Esophagus squamous epithelium (tissue), 5 donors: ENCODE measurements around the gene STAB1. TPM values are rescaled to one million over a fixed set of nuclear protein-coding genes. Genes with fewer than 3 reads are reported as not detected.

Source experiments
- DNase-seq: peaks from one replicate; lab custom pipeline; 2025; lab: John Stamatoyannopoulos, UW
- H3K27ac ChIP-seq, 4 donors: fragments of 200-600 bp; sonication (generic); one replicate each; pipeline ENCODE4 v1.5.1; 2016 to 2019; ENCODE audit warnings: mild to moderate bottlenecking in 1 of 4
- H3K27me3 ChIP-seq, 4 donors: fragments of 200-600 bp; sonication (generic); 1 replicate in 3 of 4; 2 replicates in 1 of 4; pipeline versions ENCODE4 v1.5.1 to v1.6.0; 2017 to 2021; ENCODE audit warnings: antibody characterized with exemption in 1 of 4
- H3K36me3 ChIP-seq, 3 donors: fragments of 200-600 bp; sonication (generic); one replicate each; pipeline ENCODE4 v1.5.1; 2016 to 2019
- H3K4me1 ChIP-seq, 3 donors: fragments of 200-600 bp; sonication (generic); one replicate each; pipeline ENCODE4 v1.5.1; 2017 to 2019
- H3K4me3 ChIP-seq, 4 donors: fragments of 200-600 bp; sonication (generic); 1 replicate in 3 of 4; 2 replicates in 1 of 4; pipeline ENCODE4 v1.5.1; 2016 to 2019; ENCODE audit warnings: mild to moderate bottlenecking in 2 of 4, moderate library complexity in 1 of 4
- H3K9me3 ChIP-seq, 3 donors: fragments of 200-600 bp; sonication (generic); one replicate each; pipeline ENCODE4 v1.5.1; 2016 to 2019
- CTCF ChIP-seq, 6 experiments: fragments of 450-650 bp in 4 of 6; fragments of 200-600 bp in 2 of 6; sonication (generic) in 2 of 6; IDR thresholded peaks; one replicate each; pipeline ENCODE4 v1.5.1; 2016 to 2019; ENCODE audit warnings: antibody characterized with exemption in 6 of 6, mild to moderate bottlenecking in 4 of 6, moderate library complexity in 4 of 6
- POLR2A ChIP-seq, 4 donors: fragments of 450-650 bp; IDR thresholded peaks; one replicate each; pipeline ENCODE4 v1.6.1; 2017; ENCODE audit warnings: antibody characterized with exemption in 4 of 4, mild to moderate bottlenecking in 4 of 4, moderate library complexity in 3 of 4
- whole genome bisulfite sequencing, 2 donors: methylation state at CpG; one replicate each; pipeline ENCODE4 v1.1.5; 2018; 5-methylcytosine and 5-hydroxymethylcytosine counted together
- intact Hi-C: fragments of 100-400 bp; cut with DNase I; formaldehyde crosslinking; loops from one replicate; pipeline ENCODE4 v1.15.0; 2022
- total RNA-seq, 4 donors: library from RNA; depleted of rRNA; stranded (reverse); fragments of >200 nt; gene quantifications; one replicate each; pipeline ENCODE4 v1.1.0, GENCODE V29; 2016
- donor health status: DM: yes; HTN: yes; CAD: no.

STAB1 gene
- total RNA-seq, 4 donors from 2014 or later: 5.6 to 69.4 (median 32.3) TPM

- Histone ChIP-seq H3K27me3 (no peaks in the 10 kb centered on the region), H3K4me3 (no peak overlapping the region), H3K27ac (peak overlapping the region in 2 of 4 donors; percentile 88 to 90), H3K4me1 (peaks cover 51 to 92% (median 53%) of the 10 kb centered on the region in 3 donors), H3K9me3 (no peaks in the 10 kb centered on the region), H3K36me3 (peaks cover 6 to 45% (median 19%) of the 10 kb centered on the region in 3 donors)
- intact Hi-C loops: no loop called here
- WGBS, 2 donors: 90 to 95% methylated on average over 5 to 6 of the region's 18 CpGs
- no peak for DNase-seq
- TF ChIP-seq CTCF (IDR thresholded peaks at IDR 0.05) (no peak), POLR2A (IDR thresholded peaks at IDR 0.05) (no peak)
Measured at GRCh38 chr3:52527732-52528585, 32.8 kb downstream of the STAB1 start.

- WGBS, 2 donors: 94 to 95% methylated on average over 15 to 16 of the region's 25 CpGs
- TF ChIP-seq POLR2A (IDR thresholded peaks at IDR 0.05): no peak
- no peak for TF ChIP-seq CTCF (IDR thresholded peaks at IDR 0.05)
- H3K27me3 ChIP-seq: no peaks in the 10 kb centered on the region
- no peak overlapping the region for H3K4me3 ChIP-seq
- intact Hi-C loops: no loop called here
- DNase-seq: no peak
- H3K36me3 ChIP-seq: peaks cover under 1 to 37% (median 16%) of the 10 kb centered on the region in 3 donors
- H3K9me3 ChIP-seq: no peaks in the 10 kb centered on the region
- no peak overlapping the region for H3K27ac ChIP-seq
- peaks cover 54 to 96% (median 54%) of the 10 kb centered on the region in 3 donors for H3K4me1 ChIP-seq
Measured at GRCh38 chr3:52528586-52529375, 33.6 kb downstream of the STAB1 start.

GRCh38 chr3:52529376-52530333 lies 34.5 kb downstream of the STAB1 start:
- Histone ChIP-seq H3K36me3 (peaks cover 0 to 28% (median 11%) of the 10 kb centered on the region in 3 donors), H3K9me3 (no peaks in the 10 kb centered on the region), H3K27ac (peak overlapping the region; percentile 23 to 95 (median 72)), H3K27me3 (no peaks in the 10 kb centered on the region), H3K4me1 (peaks cover 55 to 96% (median 59%) of the 10 kb centered on the region in 3 donors), H3K4me3 (no peak overlapping the region)
- 73 to 78% methylated on average over 9 to 12 of the region's 12 CpGs for WGBS, 2 donors
- no peak for DNase-seq
- no peak for TF ChIP-seq POLR2A (IDR thresholded peaks at IDR 0.05)
- TF ChIP-seq CTCF (IDR thresholded peaks at IDR 0.05): no peak
- intact Hi-C loops: loop anchor here (5.0 to 10.0 kb wide), 2 partner anchors 47 to 155 kb away; partner anchors contain the start of genes GNL3 and PBRM1

- H3K4me1 ChIP-seq: peaks cover 55 to 96% (median 59%) of the 10 kb centered on the region in 3 donors
- H3K4me3 ChIP-seq: no peak overlapping the region
- H3K27ac ChIP-seq: peak overlapping the region; percentile 23 to 95 (median 88)
- WGBS, 2 donors: 59 to 61% methylated on average over 2 to 3 of the region's 10 CpGs
- no peaks in the 10 kb centered on the region for H3K9me3 ChIP-seq
- H3K27me3 ChIP-seq: no peaks in the 10 kb centered on the region
- H3K36me3 ChIP-seq: peaks cover 0 to 27% (median 11%) of the 10 kb centered on the region in 3 donors
- intact Hi-C loops: loop anchor here (5.0 to 10.0 kb wide), 2 partner anchors 49 to 154 kb away; partner anchors contain the start of genes GNL3 and PBRM1
- DNase-seq: no peak
- no peak for TF ChIP-seq POLR2A (IDR thresholded peaks at IDR 0.05)
- TF ChIP-seq CTCF (IDR thresholded peaks at IDR 0.05): no peak
Measured at GRCh38 chr3:52530918-52531826, 36.0 kb downstream of the STAB1 start.
